GM12878 (cell line): Measurements from ENCODE around the gene C12orf60. TPM values are rescaled to one million over a fixed set of nuclear protein-coding genes. Genes with fewer than 3 reads are reported as not detected.

Source experiments
- ATAC-seq: fragments of 200-7000 bp; cut with Tn5 transposase; 3 replicates; pipeline ENCODE4 v1.9.1; 2020; ENCODE audit warnings: mild to moderate bottlenecking, moderate library complexity
- BruUV-seq: library from RNA; stranded (reverse); fragments of 400-500 nt; replicated peaks from 2 replicates; lab custom pipeline; 2021; lab: Mats Ljungman, UMichigan
- CTCF ChIA-PET: fragments of 300-600 bp; sonication (Branson Sonifier 250); formaldehyde crosslinking; extraction: SDS; loops from one replicate; lab custom pipeline; 2021; ENCODE audit warnings: inconsistent platforms; lab: Yijun Ruan, JAX
- POLR2A ChIA-PET: fragments of 350-600 bp; formaldehyde crosslinking; extraction: SDS; loops from one replicate; lab custom pipeline; 2021; ENCODE audit warnings: inconsistent platforms; lab: Charles Lee
- RAD21 ChIA-PET: fragments of 300-600 bp; sonication (Branson Sonifier 250); formaldehyde crosslinking; loops from one replicate; lab custom pipeline; 2023; ENCODE audit warnings: antibody characterized with exemption; ENCODE audit not compliant: unreplicated experiment; lab: Charles Lee
- SMC1A ChIA-PET: fragments of 300-600 bp; sonication (Branson Sonifier 250); formaldehyde crosslinking; loops from one replicate; lab custom pipeline; 2023; ENCODE audit not compliant: unreplicated experiment, uncharacterized antibody; lab: Charles Lee
- DNase-seq: peaks from one replicate; pipeline ENCODE4 v3.0.0-alpha.2; 2011; ENCODE audit warnings: low read depth, low spot score
- FAIRE-seq: peaks from 3 replicates; lab custom pipeline; 2011; peaks lifted over from hg19 to GRCh38; lab: Jason Lieb, UNC
- H2AFZ ChIP-seq: 2 replicates; pipeline ENCODE4 v1.6.0; 2011; ENCODE audit warnings: low read depth, low read length, control low read depth; ENCODE audit not compliant: control insufficient read depth
- H3K27ac ChIP-seq: 2 replicates; pipeline ENCODE4 v1.5.1; 2011; ENCODE audit warnings: control low read depth; ENCODE audit not compliant: control insufficient read depth, insufficient read depth
- H3K27me3 ChIP-seq, 2 experiments: replicated peaks in 1 of 2; 2 replicates each; pipeline versions ENCODE4 v1.6.0 to v1.6.1; 2011; ENCODE audit warnings: low read length in 1 of 2; ENCODE audit not compliant: control insufficient read depth in 2 of 2, insufficient read depth in 2 of 2
- H3K36me3 ChIP-seq, 2 experiments: 2 replicates each; pipeline ENCODE4 v1.5.1; 2011; ENCODE audit warnings: low read length in 1 of 2; ENCODE audit not compliant: control insufficient read depth in 2 of 2, insufficient read depth in 2 of 2
- H3K4me1 ChIP-seq: 2 replicates; pipeline ENCODE4 v1.6.1; 2011; ENCODE audit warnings: mild to moderate bottlenecking, low read length, moderate library complexity, mixed read lengths; ENCODE audit not compliant: control insufficient read depth, insufficient read depth
- H3K4me2 ChIP-seq: 2 replicates; pipeline ENCODE4 v1.6.0; 2011; ENCODE audit warnings: control low read depth; ENCODE audit not compliant: control insufficient read depth, insufficient read depth
- H3K4me3 ChIP-seq: fragments of 200-600 bp; sonication (generic); 2 replicates; pipeline ENCODE4 v1.5.1; 2016
- H3K79me2 ChIP-seq: 2 replicates; pipeline ENCODE4 v1.6.0; 2011; ENCODE audit warnings: low read length; ENCODE audit not compliant: control insufficient read depth, insufficient read depth
- H3K9ac ChIP-seq: 2 replicates; pipeline ENCODE4 v1.8.0; 2011; ENCODE audit warnings: low read length, control low read depth, mixed read lengths; ENCODE audit not compliant: control insufficient read depth, insufficient read depth
- H3K9me3 ChIP-seq: replicated peaks from 3 replicates; pipeline ENCODE4 v1.5.1; 2011; ENCODE audit warnings: mild to moderate bottlenecking, low read length; ENCODE audit not compliant: control insufficient read depth, insufficient read depth
- H4K20me1 ChIP-seq: 2 replicates; pipeline ENCODE4 v1.6.0; 2011; ENCODE audit not compliant: control insufficient read depth, insufficient read depth
- BCL11A ChIP-seq: IDR thresholded peaks from 2 replicates; pipeline ENCODE4 v1.6.1; 2011; ENCODE audit warnings: low read depth, low read length
- BMI1 ChIP-seq: fragments of 450-650 bp; IDR thresholded peaks from 2 replicates; pipeline ENCODE4 v1.6.1; 2016; ENCODE audit warnings: mild to moderate bottlenecking, moderate library complexity, borderline replicate concordance
- CEBPB ChIP-seq, 2 experiments: fragments of 150-350 bp in 1 of 2; IDR thresholded peaks; 2 replicates each; pipeline ENCODE4 v1.6.1; 2012 to 2014; ENCODE audit warnings: low read depth in 2 of 2, low read length in 2 of 2, borderline replicate concordance in 1 of 2, inconsistent platforms in 1 of 2
- CUX1 ChIP-seq: IDR thresholded peaks from 2 replicates; pipeline ENCODE4 v1.6.1; 2012; ENCODE audit warnings: improper control_type of control experiment, low read depth, low read length; ENCODE audit not compliant: insufficient replicate concordance
- HDAC6 ChIP-seq: fragments of 200-600 bp; sonication (generic); IDR thresholded peaks from one replicate; pipeline ENCODE4 v1.8.0; 2017; ENCODE audit warnings: antibody characterized with exemption; ENCODE audit not compliant: unreplicated experiment
- PBX3 ChIP-seq: IDR thresholded peaks from 2 replicates; pipeline ENCODE4 v1.6.1; 2011; ENCODE audit warnings: mild to moderate bottlenecking, low read depth, low read length, moderate library complexity; ENCODE audit not compliant: insufficient replicate concordance
- PRDM15 ChIP-seq: fragments of 450-650 bp; formaldehyde crosslinking; IDR thresholded peaks from 2 replicates; pipeline ENCODE4 v1.4.0; 2020; ENCODE audit warnings: mild to moderate bottlenecking, moderate library complexity
- RCOR1 ChIP-seq: conservative IDR thresholded peaks from 2 replicates; pipeline ENCODE4 v1.6.1; 2012; ENCODE audit warnings: low read depth, low read length, improper control_type of control experiment
- SPI1 ChIP-seq: IDR thresholded peaks from 2 replicates; pipeline ENCODE4 v1.6.1; 2011; ENCODE audit warnings: low read depth, mild to moderate bottlenecking, low read length, moderate library complexity, borderline replicate concordance; ENCODE audit not compliant: insufficient read depth
- STAT3 ChIP-seq: IDR thresholded peaks from 2 replicates; pipeline ENCODE4 v1.6.1; 2011; ENCODE audit warnings: low read depth, low read length, improper control_type of control experiment
- TCF3 ChIP-seq: IDR thresholded peaks from 2 replicates; pipeline ENCODE4 v1.6.1; 2012; ENCODE audit warnings: low read depth, mild to moderate bottlenecking, low read length, borderline replicate concordance; ENCODE audit not compliant: insufficient read depth
- WGBS: methylation state at CpG from one replicate; pipeline ENCODE4 v1.1.6; 2016; ENCODE audit warnings: low lambda C conversion rate; ENCODE audit not compliant: insufficient replicate concordance, insufficient coverage; ENCODE audit errors: missing lambda C conversion rate; 5-methylcytosine and 5-hydroxymethylcytosine counted together
- in situ Hi-C: fragments of 300-500 bp; cut with MboI; formaldehyde crosslinking; loops from 9 replicates; pipeline ENCODE4 v1.14.3; 2018; ENCODE audit warnings: mixed read lengths
- intact Hi-C: fragments of 100-400 bp; cut with micrococcal nuclease; formaldehyde crosslinking; loops from one replicate; pipeline ENCODE4 v1.14.2; 2022; ENCODE audit not compliant: unreplicated experiment
- polyA plus RNA-seq, 11 experiments: library from polyadenylated mRNA; depleted of rRNA in 4 of 11; unstranded in 6 of 11; stranded (reverse) in 5 of 11; fragments of >200 nt; fragmentation: Nextera tagmentation in 4 of 11; fragmentation: Illumina TruSeq in 1 of 11; extraction: Ambion mirVana in 4 of 11; extraction: Trizol in 1 of 11; gene quantifications; 1 replicate in 1 of 11; 2 replicates in 10 of 11; pipeline versions ENCODE4 v1.2.1 to v1.2.3, GENCODE V29; 2011 to 2016; ENCODE audit warnings: inconsistent platforms in 2 of 11, missing spikeins in 2 of 11, low read depth in 1 of 11
- total RNA-seq, 4 experiments: library from RNA; depleted of rRNA in 3 of 4; stranded (reverse); fragments of >200 nt in 3 of 4; fragmentation: Illumina TruSeq in 1 of 4; extraction: Trizol in 1 of 4; gene quantifications; 2 replicates each; pipeline versions ENCODE4 v1.2.1 to v1.2.3, GENCODE V29; 2013 to 2021

Gene C12orf60
- total and polyA plus RNA-seq, 10 of the 15 experiments (the other 5 are each of a cell fraction or from before 2014, with no cell fraction given): 1.8 to 7.2 (median 3.2) TPM

GRCh38 chr12:14810167-14810952, 6.9 kb downstream of the C12orf60 start:
- ChIA-PET CTCF (interaction anchor here (0.5 to 1.7 kb wide), 10 partner anchors 8 to 421 kb away, joined by 3 to 8 read pairs (median 4); no protein-coding TSS in a partner anchor), POLR2A (no interaction called here), SMC1A (interaction anchor here (1.0 to 3.2 kb wide), 6 partner anchors 8 to 572 kb away, joined by 3 to 10 read pairs (median 4); no protein-coding TSS in a partner anchor), RAD21 (interaction anchor here (1.1 to 2.1 kb wide), 4 partner anchors 10 to 185 kb away, joined by 3 to 6 read pairs (median 5); no protein-coding TSS in a partner anchor)
- H3K4me2 ChIP-seq: no peak overlapping the region
- H3K27me3 ChIP-seq: no peaks in the 10 kb centered on the region
- no peaks in the 10 kb centered on the region for H3K79me2 ChIP-seq
- no peaks in the 10 kb centered on the region for H3K9me3 ChIP-seq
- H3K9ac ChIP-seq: no peak overlapping the region
- H3K4me3 ChIP-seq: no peak overlapping the region
- no peaks in the 10 kb centered on the region for H4K20me1 ChIP-seq
- in situ Hi-C loops: no loop called here
- no peak for FAIRE-seq
- H3K36me3 ChIP-seq: no peaks in the 10 kb centered on the region
- BruUV-seq: no TSS peak
- H3K4me1 ChIP-seq: no peaks in the 10 kb centered on the region
- WGBS: 96% methylated on average over 5 of the region's 5 CpGs
- no peak for DNase-seq
- ATAC-seq: peak; percentile 16; the same call in 1 of the 3 replicates
- intact Hi-C loops: no loop called here
- H2AFZ ChIP-seq: no peak overlapping the region
- no peak overlapping the region for H3K27ac ChIP-seq
- TF ChIP-seq BCL11A: no peak
- TF ChIP-seq SPI1: no peak
- TF ChIP-seq HDAC6: no peak
- TF ChIP-seq CUX1: no peak
- no peak for TF ChIP-seq BMI1
- no peak for TF ChIP-seq RCOR1
- TF ChIP-seq TCF3: no peak
- TF ChIP-seq PRDM15 (CRISPR knock-in tag): no peak
- no peak for TF ChIP-seq PBX3
- no peak for TF ChIP-seq CEBPB (IDR thresholded peaks at IDR 0.05; ENCODE audit: borderline replicate concordance in 1 of 2, low read depth in 2 of 2, low read length in 2 of 2)
- TF ChIP-seq STAT3: no peak
